Muscle of arm (tissue), 12 donors: ENCODE results near the gene TIAL1. TPM values are rescaled to one million over a fixed set of nuclear protein-coding genes. Genes with fewer than 3 reads are reported as not detected.
"Not testable (repeated sequence)": the region's sequence is repeated elsewhere in the genome, so short reads cannot be mapped to it uniquely, and the experiment has no call there.

Experiments used
- DNase-seq: peaks from one replicate; pipeline ENCODE4 v3.0.0-alpha.2; 2013
- polyA plus RNA-seq, 12 donors: library from polyadenylated mRNA; unstranded; fragments of 120-200 nt; gene quantifications; one replicate each; pipeline ENCODE4 v1.2.1, GENCODE V29; 2013; ENCODE audit not compliant: insufficient read length in 12 of 12

TIAL1 gene
- polyA plus RNA-seq, 12 donors, result 83.8 to 171 (median 125) TPM; not detected in 1

GRCh38 chr10:119556081-119556480 lies 40.7 kb downstream of the TIAL1 start:
- not testable (repeated sequence) for DNase-seq

DNA sequence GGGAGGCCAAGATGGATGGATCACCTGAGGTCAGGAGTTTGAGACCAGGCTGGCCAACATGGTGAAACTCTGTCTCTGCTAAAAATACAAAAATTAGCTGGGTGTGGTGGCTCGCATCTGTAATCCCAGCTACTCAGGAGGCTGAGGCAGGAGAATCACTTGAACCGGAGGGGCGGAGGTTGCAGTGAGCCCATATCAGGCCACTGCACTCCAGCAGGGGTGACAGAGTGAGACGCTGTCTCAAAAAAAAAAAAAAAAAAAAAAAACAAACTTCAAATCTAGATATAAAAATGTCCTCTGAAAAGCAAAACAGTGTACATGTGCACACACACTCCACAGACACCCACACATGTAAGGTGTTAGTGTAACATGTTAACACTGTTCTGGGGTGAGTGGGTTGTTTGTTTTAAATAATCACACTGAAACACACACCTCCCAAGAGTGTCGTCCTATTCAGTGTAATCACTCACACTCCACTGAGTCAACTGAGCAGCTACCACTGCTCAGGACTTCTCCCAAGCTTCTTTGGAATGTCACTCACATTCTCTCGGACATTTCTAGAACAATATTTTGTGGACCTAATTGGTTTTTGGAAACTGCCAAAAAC lies 41.5 kb downstream of the TIAL1 start:
- DNase-seq, result no peak

- DNase-seq, result no peak
Observed at GRCh38 chr10:119550827-119551226, 45.9 kb downstream of the TIAL1 start.

GRCh38 chr10:119549247-119549999 lies 47.3 kb downstream of the TIAL1 start:
- DNase-seq, result no peak

- DNase-seq, result no peak
Observed at GRCh38 chr10:119546009-119546408, 50.8 kb downstream of the TIAL1 start.

- no peak for DNase-seq
Observed at GRCh38 chr10:119545310-119545709, 51.5 kb downstream of the TIAL1 start.

GRCh38 chr10:119543814-119544642 lies 52.7 kb downstream of the TIAL1 start:
- peak; percentile 67 for DNase-seq

DNA sequence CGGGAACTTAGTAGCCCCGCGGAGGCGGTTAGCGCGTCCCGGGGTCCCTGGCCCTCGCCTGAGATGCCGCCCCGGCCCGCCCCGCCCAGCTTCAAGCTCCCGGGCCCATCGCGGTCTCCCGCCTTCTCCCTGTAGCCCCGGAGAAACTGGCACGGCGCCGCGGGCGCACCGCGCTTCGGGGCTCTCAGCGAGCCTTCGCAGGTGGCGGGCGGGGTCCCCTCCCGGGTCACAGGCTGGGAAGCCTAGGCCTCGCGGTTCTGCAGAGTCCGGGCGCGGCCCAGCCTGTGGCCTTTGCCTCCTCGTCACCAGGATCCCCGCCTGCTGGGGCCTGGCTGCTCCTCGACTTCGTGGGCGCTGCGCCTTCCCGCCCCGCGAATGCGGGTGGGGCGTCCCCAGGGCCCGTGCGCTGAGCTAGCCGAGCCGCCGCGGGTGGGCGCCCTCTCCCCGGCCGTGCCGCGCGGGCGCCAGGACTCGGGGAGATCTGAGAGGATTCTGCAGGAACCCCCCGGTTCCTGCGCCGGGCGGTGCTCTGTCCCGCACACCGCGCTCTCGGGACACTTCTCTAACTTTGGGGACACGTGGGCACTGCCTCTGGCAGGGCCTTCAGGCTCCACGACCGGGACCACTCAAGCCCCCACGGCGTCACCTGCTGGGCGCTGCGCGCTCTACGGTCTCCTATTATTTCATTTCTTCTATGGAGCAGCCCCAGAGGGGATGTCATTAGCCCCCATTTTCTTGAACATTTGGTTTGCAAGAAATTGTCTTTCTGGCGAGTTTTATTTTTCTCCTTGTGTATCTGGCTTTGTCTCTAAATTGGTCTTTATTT lies 53.6 kb downstream of the TIAL1 start:
- DNase-seq, result peak; percentile 72

DNA sequence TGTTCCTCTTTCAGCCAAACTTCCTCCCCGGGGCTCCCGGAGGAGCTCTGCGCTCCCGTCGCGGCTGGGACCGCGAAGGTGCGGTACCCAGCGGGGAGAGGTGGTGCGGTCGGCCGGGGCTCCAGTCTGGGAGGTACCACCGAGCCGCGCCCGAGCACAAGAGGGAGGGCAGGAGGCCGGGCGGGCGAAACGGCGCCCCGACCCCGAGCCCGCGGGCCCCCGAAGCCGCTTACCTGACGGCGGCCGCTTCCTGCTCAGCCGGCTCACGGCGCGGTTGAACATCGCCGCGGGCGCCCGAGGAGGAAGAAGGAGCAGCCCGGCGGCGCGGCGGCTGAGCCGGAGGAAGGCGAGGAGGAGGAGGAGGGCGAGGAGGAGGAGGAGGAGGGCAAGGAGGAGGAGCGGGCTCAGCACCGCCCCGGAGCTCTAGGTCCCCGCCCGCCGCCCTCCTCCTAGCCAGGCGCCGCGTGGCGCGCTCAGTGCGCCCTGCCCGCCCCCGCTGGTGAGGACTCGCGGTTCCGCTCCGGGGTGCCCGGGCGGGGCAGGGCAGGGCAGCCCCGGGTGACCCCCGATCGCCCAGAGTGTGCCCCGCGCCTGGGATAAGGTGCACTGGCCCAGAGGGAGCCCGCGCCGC lies 54.3 kb downstream of the TIAL1 start, which contains the start of gene RGS10:
RGS10 (minus strand) TSS at position 363 of the 631 bp plus-strand sequence; CDS start at position 282, 81 bp downstream.
- peak; percentile 84 for DNase-seq

- DNase-seq, result no peak
Observed at GRCh38 chr10:119541459-119542356, 55.1 kb downstream of the TIAL1 start.

GRCh38 chr10:119541046-119541445 lies 55.7 kb downstream of the TIAL1 start:
- DNase-seq, result no peak

DNA sequence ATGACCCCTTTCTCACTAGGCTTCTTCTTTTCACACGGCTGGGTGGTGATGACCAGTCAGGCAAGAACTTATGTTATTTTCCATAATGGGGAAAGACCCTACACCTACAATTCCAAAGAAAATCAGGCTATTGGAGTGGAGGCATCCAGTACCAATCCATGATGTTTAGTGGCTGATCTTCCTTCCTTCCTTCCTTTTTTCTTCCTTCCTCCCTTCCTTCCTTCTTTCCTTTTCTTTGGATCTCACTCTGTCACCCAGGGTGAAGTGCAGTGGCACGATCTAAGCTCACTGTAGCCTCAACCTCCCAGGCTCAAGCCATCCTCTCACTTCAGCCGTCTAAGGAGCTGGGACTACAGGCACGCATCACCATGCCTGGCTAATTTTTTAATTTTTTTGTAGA lies 56.7 kb downstream of the TIAL1 start:
- no peak for DNase-seq

DNA sequence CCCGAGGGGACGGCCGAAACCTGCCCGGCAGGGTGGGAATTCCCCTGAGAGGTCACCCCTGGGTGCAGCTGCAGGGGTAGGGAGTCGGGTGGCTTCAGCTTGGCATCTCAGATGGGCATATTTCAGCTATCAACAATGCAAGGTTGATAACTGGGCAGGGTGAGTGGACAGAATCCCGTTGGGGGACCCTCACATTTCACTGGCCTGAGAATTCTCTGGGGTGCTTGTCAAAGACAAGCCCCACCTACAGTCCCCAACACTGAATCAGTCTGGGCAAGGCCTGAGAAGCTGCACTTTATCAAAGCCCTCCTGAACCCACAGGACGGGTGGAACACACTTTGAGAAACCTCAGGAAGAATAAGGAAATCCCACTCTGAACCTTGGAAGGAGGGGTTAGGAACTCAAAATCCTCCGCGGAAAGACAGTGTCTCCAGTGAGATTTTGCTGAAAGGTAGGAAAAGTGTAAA lies 57.4 kb downstream of the TIAL1 start:
- DNase-seq, result no peak

DNA sequence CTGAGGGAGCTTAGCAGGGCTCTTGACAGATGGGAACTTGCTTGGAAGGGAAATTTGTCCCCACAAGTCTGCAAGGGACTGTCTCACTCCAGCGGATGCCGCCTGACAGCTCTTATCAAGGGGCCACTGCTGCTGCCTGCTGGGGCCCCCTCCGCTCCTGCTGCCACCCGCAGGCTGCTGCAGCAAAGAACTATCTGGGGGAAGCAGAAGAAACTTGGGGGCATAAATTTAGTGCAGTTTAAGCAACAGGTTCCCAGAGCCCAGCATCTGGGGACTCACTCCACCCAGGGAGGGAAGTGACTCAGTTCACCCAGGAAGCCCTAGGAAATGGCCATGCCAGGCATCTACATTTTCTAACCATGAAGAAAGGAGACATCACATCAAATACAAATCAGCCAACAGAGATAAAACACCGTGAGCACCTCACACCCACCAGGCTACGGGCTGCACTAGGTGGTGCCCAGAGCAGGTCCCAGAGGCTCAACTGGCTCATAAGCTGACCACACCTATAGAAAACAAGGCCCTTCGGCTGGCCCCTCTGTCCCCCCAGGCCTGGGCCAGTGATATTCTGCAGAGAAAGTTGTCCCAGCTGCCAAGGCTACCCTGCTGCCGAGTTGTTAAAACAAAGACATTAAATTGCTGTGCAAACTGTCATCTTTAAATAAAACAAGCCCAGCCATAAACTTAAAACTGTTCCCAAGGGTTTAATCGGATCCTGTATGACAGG lies 58.0 kb downstream of the TIAL1 start:
- DNase-seq, result no peak

DNA sequence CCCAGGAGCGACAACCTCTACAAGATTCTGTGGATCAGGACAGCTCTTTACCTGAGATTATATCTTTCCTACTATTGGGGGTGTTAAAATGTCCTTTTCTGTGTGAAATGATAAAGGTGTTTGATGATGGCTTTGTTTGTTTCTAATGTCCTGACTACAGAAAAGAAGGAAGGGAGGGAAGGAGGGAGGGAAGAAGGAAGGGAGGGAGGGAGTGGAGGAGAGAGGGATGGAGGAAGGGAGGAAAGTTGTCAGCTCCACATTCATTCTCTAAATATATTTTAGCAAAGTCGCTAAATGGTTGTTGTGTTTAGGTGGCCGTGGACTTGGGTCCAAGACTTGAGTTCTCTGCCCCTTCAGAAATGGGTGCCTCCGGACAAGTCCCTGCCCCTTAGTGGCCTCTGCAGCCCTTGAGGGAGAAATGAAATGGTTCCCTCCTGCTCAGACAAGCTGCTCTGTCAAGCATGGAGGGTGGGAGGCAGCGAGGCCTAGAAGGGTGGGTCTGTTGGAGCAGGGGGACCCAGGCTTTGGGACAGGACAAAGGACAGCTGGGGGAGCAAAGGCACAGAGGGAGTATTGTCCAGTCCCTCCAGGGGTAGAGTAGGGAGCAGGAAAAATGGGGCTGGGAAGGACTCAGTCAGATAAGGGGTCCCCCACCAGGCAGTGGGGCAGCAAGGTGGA lies 58.7 kb downstream of the TIAL1 start:
- no peak for DNase-seq

DNA sequence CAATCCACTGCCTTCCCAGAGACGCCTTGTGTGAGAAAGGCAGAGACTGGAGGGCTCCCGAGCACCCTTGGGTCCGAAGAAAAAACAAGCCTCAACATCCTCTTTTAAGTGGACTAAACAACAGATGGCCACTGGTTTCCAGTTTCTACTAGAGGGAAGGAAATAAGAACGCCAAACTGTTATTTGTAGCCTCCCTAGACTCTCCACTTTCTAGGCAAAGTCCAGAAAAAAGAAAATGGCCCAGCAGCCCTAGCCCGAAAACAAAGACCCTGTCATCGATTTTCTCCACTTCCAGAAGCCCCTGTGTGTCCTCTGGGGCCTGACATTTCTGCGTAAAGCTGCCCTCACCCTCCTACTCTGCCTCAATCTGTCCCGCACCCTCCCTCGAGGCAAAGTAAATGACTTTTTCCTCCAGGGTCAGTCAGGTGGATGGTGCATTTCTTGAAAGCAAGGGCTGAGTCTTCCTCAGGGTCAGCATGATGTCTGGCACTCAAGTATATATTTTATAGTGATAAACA lies 60.2 kb downstream of the TIAL1 start:
- no peak for DNase-seq

DNA sequence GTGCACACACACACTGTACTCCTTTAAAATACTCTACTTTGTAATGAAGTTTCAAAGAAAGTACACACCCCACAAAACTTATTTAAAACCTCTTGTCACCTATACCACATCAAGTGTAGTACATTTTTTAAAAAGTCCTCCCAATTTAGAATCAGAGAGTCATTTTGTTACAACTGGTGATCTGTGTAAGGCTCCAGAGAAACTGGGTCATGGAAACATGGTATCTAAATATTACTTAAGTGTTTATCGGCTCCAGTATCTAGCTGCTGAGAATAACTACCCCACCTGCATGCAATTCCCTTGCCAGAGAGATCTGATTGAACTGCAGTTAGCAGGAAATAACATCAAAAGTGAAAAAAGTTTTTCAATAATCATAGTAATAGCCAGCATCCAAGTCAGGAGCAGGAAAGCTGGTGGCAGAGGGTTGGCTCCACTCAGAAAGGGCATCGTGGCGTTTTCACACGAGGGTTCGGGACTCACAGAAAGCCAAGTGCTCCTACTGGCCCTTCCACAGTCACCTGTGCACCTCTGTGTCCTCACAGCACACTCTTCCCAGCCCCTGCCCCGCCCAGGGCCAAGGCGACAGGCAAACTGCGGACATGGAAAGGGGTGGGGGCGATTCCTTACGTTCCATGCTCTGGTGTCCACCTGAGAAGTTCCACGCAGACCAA lies 60.8 kb downstream of the TIAL1 start:
- no peak for DNase-seq

DNA sequence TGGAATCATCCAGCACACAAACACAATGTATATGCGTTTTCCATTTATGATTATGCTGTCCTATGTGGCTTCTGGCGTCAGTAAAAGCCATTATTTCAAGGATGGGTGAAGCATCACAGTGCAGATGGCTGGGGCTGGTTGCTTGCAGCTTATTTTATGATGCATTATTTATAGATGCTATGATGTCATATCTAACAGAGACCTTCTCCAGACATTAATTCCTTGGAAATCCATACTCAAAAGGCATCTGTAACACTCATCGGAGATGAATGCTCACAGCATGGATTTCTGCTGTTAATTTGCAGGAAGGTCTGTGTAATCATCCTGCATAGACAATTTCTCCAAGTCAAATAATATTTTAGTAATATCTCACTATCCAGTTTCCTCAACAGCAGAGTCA lies 61.5 kb downstream of the TIAL1 start:
- DNase-seq, result no peak
